Measurements from ENCODE around the gene MTCP1. TPM values are rescaled to one million over a fixed set of nuclear protein-coding genes. Genes with fewer than 3 reads are reported as not detected.

MTCP1 gene
- total and polyA plus RNA-seq, 9 of the 15 experiments (the other 6 are each of a cell fraction or from before 2014, with no cell fraction given): 12.7 to 28.0 (median 22.9) TPM

DNA sequence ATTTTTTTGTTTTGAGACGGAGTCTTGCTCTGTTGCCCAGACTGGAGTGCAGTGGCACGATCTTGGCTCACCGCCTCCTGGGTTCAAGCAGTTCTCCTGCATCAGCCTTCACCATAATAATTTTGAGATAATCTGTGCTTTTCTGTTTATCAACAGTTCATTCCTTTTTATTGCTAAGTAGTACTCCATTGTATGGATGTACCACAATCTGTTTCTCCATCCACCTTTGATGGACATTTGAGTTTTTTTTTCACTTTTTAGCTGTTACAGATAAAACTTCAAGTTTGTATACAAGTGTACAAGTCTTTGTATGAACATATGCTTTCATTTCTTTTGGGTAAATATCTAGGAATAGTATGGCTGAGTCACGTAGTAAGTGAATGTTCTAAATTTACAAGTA lies 35.2 kb downstream of the MTCP1 start (continued):
- TF ChIP-seq MCM7 (IDR thresholded peaks at IDR 0.05) (no peak), U2AF1 (optimal IDR thresholded peaks at IDR 0.05; ENCODE audit: low read depth, low read length) (no peak), STAG1 (CRISPR knock-in tag; IDR thresholded peaks at IDR 0.05; ENCODE audit: borderline replicate concordance) (no peak), NELFE (IDR thresholded peaks at IDR 0.05; ENCODE audit: insufficient read depth, insufficient read length) (no peak), STAT5A (IDR thresholded peaks at IDR 0.05; ENCODE audit: borderline replicate concordance, low read length) (no peak), ZNF785 (CRISPR knock-in tag; IDR thresholded peaks at IDR 0.05) (no peak), PRPF4 (IDR thresholded peaks at IDR 0.05; ENCODE audit: insufficient read depth, low read depth, low read length, poor library complexity, severe bottlenecking) (no peak)
- TF ChIP-seq, protein P1, sequence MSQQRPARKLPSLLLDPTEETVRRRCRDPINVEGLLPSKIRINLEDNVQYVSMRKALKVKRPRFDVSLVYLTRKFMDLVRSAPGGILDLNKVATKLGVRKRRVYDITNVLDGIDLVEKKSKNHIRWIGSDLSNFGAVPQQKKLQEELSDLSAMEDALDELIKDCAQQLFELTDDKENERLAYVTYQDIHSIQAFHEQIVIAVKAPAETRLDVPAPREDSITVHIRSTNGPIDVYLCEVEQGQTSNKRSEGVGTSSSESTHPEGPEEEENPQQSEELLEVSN (IDR thresholded peaks at IDR 0.05; ENCODE audit: borderline replicate concordance in 1 of 2, extremely low read depth in 1 of 2, insufficient read depth in 1 of 2, insufficient read length in 1 of 2, low read depth in 1 of 2, low read length in 1 of 2, poor library complexity in 1 of 2, severe bottlenecking in 1 of 2): no peak

DNA sequence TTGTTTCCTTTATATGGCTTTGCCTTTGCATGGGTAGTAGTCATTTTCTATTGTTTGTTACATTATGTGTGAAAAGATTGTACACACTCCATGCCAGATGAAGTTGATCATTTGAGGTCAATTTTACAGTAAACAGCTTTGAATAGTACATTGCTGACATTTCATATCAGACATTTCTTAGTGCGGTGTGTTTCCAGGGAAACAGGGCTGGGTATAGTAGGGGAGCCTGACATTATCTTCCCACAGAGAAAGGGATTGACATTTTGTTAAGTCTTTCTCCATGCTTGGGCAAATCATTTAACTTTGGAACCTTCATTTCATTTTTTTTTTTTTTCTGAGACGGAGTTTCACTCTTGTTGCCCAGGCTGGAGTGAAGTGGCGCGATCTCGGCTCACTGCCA lies 39.3 kb downstream of the MTCP1 start:
- H4K20me1 ChIP-seq (replicated peaks; ENCODE audit: control insufficient read depth, insufficient read depth, low read length): no peaks in the 10 kb centered on the region
- peaks cover 85% of the 10 kb centered on the region for H3K79me2 ChIP-seq (ENCODE audit: control insufficient read depth, insufficient read depth, low read length)
- peak overlapping the region; percentile 74 for H3K27ac ChIP-seq (ENCODE audit: extremely low read depth, low read depth, low read length)
- peak overlapping the region; percentile 63 for H3K4me2 ChIP-seq (ENCODE audit: insufficient read depth, low read length)
- ChIA-PET POLR2A (no interaction called here), CTCF (ENCODE audit: low intra/inter-chr PET ratio) (no interaction called here)
- H3K36me3 ChIP-seq (ENCODE audit: control insufficient read depth, insufficient read depth, low read length): peaks cover 33% of the 10 kb centered on the region
- BruUV-seq (replicated peaks): no TSS peak
- TF ChIP-seq RFX1 (IDR thresholded peaks at IDR 0.05): peak; percentile 71
- TF ChIP-seq ZFP1 (CRISPR knock-in tag; IDR thresholded peaks at IDR 0.05): peak; percentile 59; the same call in 1 of the 2 replicates
- TF ChIP-seq, protein P2, sequence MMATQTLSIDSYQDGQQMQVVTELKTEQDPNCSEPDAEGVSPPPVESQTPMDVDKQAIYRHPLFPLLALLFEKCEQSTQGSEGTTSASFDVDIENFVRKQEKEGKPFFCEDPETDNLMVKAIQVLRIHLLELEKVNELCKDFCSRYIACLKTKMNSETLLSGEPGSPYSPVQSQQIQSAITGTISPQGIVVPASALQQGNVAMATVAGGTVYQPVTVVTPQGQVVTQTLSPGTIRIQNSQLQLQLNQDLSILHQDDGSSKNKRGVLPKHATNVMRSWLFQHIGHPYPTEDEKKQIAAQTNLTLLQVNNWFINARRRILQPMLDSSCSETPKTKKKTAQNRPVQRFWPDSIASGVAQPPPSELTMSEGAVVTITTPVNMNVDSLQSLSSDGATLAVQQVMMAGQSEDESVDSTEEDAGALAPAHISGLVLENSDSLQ (IDR thresholded peaks at IDR 0.05): 0 out of 2 replicates have a peak, but pooled peaks have one; percentile 17
- no peak for TF ChIP-seq KDM5B (IDR thresholded peaks at IDR 0.05; ENCODE audit: insufficient replicate concordance, low read depth, low read length)
- WGBS (ENCODE audit: insufficient coverage, low coverage, missing lambda C conversion rate): 38% methylated on average over 3 of the region's 5 CpGs
- no peak for ATAC-seq
- H3K9me3 ChIP-seq (replicated peaks; ENCODE audit: control insufficient read depth, insufficient read depth, low read depth, low read length): peaks cover 4% of the 10 kb centered on the region
- H3K9ac ChIP-seq (ENCODE audit: insufficient read depth in 1 of 2, low read depth in 2 of 2, low read length in 2 of 2): peak overlapping the region in 1 of 2 experiments; percentile 53; a peak in 2 of 4 replicates
- no peaks in the 10 kb centered on the region for H3K27me3 ChIP-seq (ENCODE audit: control insufficient read depth in 2 of 2, insufficient read depth in 2 of 2, low read length in 2 of 2)
- in situ Hi-C loops (cut with MboI) (no loop called here), intact Hi-C loops (cut with micrococcal nuclease) (no loop called here)
- no peak for FAIRE-seq
- H2AFZ ChIP-seq (ENCODE audit: low read depth, low read length): peak overlapping the region; percentile 38
- H3K4me3 ChIP-seq: peak overlapping the region; percentile 13; the same call in 1 of the 2 replicates
- no peaks in the 10 kb centered on the region for H3K9me1 ChIP-seq (ENCODE audit: control insufficient read depth, insufficient read depth, low read length)
- no peak for DNase-seq (ENCODE audit: extremely low read depth in 1 of 4, low spot score in 3 of 4)
- no peaks in the 10 kb centered on the region; a peak in 3 of 5 replicates for H3K4me1 ChIP-seq (replicated peaks in 1 of 2; ENCODE audit: control insufficient read depth in 2 of 2, insufficient read depth in 2 of 2, low read length in 2 of 2)
